Stomach (tissue), 4 donors: Measurements from ENCODE around the gene EOLA1.

Source experiments
- EP300 ChIP-seq: sonication (generic); formaldehyde crosslinking; IDR thresholded peaks from one replicate; pipeline ENCODE4 v1.6.1; 2017; ENCODE audit warnings: antibody characterized with exemption
- POLR2A ChIP-seq, 4 donors: fragments of 450-650 bp; IDR thresholded peaks; one replicate each; pipeline ENCODE4 v1.6.1; 2016; ENCODE audit warnings: antibody characterized with exemption in 4 of 4, control low read depth in 2 of 4, mild to moderate bottlenecking in 1 of 4, moderate library complexity in 1 of 4
- POLR2AphosphoS5 ChIP-seq, 3 donors: sonication (generic); formaldehyde crosslinking; IDR thresholded peaks; one replicate each; pipeline ENCODE4 v1.6.1; 2016; ENCODE audit warnings: antibody characterized with exemption in 3 of 3
- TF ChIP-seq, protein P1 (sequence below), 7 experiments: fragments of 450-650 bp in 4 of 7; fragments of 200-600 bp in 3 of 7; sonication (generic) in 3 of 7; IDR thresholded peaks; one replicate each; pipeline ENCODE4 v1.5.1; 2016 to 2019; ENCODE audit warnings: antibody characterized with exemption in 7 of 7, control low read depth in 2 of 7, mild to moderate bottlenecking in 1 of 7

DNA sequence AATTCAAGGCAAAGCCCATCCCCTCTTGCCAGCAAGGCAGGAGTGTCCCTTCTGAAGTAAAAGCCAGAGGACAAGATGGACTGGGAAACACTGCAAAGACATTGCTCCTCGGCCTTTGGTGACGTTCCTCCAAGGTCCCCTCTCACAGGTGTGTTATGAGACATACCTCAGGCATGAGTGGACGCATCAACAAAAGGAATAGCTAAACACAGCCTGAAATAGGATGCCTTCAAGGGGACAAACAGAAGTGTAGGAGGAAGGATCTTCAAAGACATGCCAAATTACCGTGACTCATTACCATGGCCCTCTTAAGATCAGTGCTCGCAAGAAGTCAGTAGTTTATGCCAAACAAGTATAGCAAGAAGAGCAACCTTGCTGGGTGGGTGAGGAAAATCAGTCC, 29.7 kb upstream of the EOLA1 start:
- TF ChIP-seq, protein P1, sequence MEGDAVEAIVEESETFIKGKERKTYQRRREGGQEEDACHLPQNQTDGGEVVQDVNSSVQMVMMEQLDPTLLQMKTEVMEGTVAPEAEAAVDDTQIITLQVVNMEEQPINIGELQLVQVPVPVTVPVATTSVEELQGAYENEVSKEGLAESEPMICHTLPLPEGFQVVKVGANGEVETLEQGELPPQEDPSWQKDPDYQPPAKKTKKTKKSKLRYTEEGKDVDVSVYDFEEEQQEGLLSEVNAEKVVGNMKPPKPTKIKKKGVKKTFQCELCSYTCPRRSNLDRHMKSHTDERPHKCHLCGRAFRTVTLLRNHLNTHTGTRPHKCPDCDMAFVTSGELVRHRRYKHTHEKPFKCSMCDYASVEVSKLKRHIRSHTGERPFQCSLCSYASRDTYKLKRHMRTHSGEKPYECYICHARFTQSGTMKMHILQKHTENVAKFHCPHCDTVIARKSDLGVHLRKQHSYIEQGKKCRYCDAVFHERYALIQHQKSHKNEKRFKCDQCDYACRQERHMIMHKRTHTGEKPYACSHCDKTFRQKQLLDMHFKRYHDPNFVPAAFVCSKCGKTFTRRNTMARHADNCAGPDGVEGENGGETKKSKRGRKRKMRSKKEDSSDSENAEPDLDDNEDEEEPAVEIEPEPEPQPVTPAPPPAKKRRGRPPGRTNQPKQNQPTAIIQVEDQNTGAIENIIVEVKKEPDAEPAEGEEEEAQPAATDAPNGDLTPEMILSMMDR (IDR thresholded peaks at IDR 0.05) = no peak
- TF ChIP-seq EP300 (no peak), POLR2AphosphoS5 (IDR thresholded peaks at IDR 0.05) (no peak), POLR2A (IDR thresholded peaks at IDR 0.05) (no peak)
